ENCODE measurements around the gene TBCCD1.
"Not testable (repeated sequence)": the region's sequence is repeated elsewhere in the genome, so short reads cannot be mapped to it uniquely, and the experiment has no call there.

TBCCD1 gene

GRCh38 chr3:186549497-186549896 is 17.6 kb downstream of the TBCCD1 start:
- no peak for DNase-seq (ENCODE audit: low spot score)

- no peak for DNase-seq (ENCODE audit: low spot score)
Observed at GRCh38 chr3:186544281-186544680, 22.9 kb downstream of the TBCCD1 start, which contains the start of gene CRYGS. Gene CRYGS (minus strand): TSS chr3:186544380. CDS start chr3:186544326, 54 bp downstream.

- DNase-seq (ENCODE audit: low spot score) = no peak
Observed at GRCh38 chr3:186540835-186541226, 26.3 kb downstream of the TBCCD1 start.

GRCh38 chr3:186540221-186540834 is 26.8 kb downstream of the TBCCD1 start:
- peak; percentile 90 for DNase-seq (ENCODE audit: low spot score)

GRCh38 chr3:186538779-186539178 is 28.4 kb downstream of the TBCCD1 start:
- DNase-seq (ENCODE audit: low spot score) = no peak

GRCh38 chr3:186536883-186537844 is 30.0 kb downstream of the TBCCD1 start:
- peak; percentile 65 for DNase-seq (ENCODE audit: low spot score)

- peak; percentile 81 for DNase-seq (ENCODE audit: low spot score)
Observed at GRCh38 chr3:186534113-186534669, 32.9 kb downstream of the TBCCD1 start.

GRCh38 chr3:186532598-186533072 is 34.5 kb downstream of the TBCCD1 start:
- DNase-seq (ENCODE audit: low spot score) = no peak

- not testable (repeated sequence) for DNase-seq (ENCODE audit: low spot score)
Observed at GRCh38 chr3:186531694-186532093, 35.4 kb downstream of the TBCCD1 start.

- no peak for DNase-seq (ENCODE audit: low spot score)
Observed at GRCh38 chr3:186530415-186530814, 36.7 kb downstream of the TBCCD1 start.

GRCh38 chr3:186529201-186529999 is 37.7 kb downstream of the TBCCD1 start:
- no peak for DNase-seq (ENCODE audit: low spot score)

GRCh38 chr3:186526256-186526606 is 40.9 kb downstream of the TBCCD1 start:
- no peak for DNase-seq (ENCODE audit: low spot score)

GRCh38 chr3:186525369-186526255 is 41.5 kb downstream of the TBCCD1 start:
- DNase-seq (ENCODE audit: low spot score) = no peak

- DNase-seq (ENCODE audit: low spot score) = no peak
Observed at GRCh38 chr3:186524616-186525015, 42.5 kb downstream of the TBCCD1 start.

GRCh38 chr3:186523434-186523833 is 43.7 kb downstream of the TBCCD1 start:
- DNase-seq (ENCODE audit: low spot score) = no peak

- no peak for DNase-seq (ENCODE audit: low spot score)
Observed at GRCh38 chr3:186523022-186523421, 44.1 kb downstream of the TBCCD1 start.

GRCh38 chr3:186520957-186521842 is 45.9 kb downstream of the TBCCD1 start:
- peak; percentile 80 for DNase-seq (ENCODE audit: low spot score)

GRCh38 chr3:186520431-186520830 is 46.7 kb downstream of the TBCCD1 start:
- no peak for DNase-seq (ENCODE audit: low spot score)

- peak; percentile 87 for DNase-seq (ENCODE audit: low spot score)
Observed at GRCh38 chr3:186519021-186519658, 48.0 kb downstream of the TBCCD1 start.

Data from activated CD4-positive, alpha-beta T cell treated with anti-CD3 and anti-CD28 coated beads, Interleukin-2, Interleukin-4, amounts not matched to agents 100 ng/mL and 50 ng/mL, durations not matched to agents 16 hours and 8 hours (primary cell).